HG03354 (cell line): ENCODE data around the gene CYBA.
A peak's percentile ranks its signal among the peaks of the same experiment; 100 is the strongest.

ENCODE experiments used
- ATAC-seq: cut with Tn5 transposase; IDR thresholded peaks from one replicate; pipeline ENCODE4 v1.9.1; 2021; ENCODE audit warnings: mild to moderate bottlenecking; ENCODE audit not compliant: unreplicated experiment, poor library complexity, severe bottlenecking

CYBA gene

DNA sequence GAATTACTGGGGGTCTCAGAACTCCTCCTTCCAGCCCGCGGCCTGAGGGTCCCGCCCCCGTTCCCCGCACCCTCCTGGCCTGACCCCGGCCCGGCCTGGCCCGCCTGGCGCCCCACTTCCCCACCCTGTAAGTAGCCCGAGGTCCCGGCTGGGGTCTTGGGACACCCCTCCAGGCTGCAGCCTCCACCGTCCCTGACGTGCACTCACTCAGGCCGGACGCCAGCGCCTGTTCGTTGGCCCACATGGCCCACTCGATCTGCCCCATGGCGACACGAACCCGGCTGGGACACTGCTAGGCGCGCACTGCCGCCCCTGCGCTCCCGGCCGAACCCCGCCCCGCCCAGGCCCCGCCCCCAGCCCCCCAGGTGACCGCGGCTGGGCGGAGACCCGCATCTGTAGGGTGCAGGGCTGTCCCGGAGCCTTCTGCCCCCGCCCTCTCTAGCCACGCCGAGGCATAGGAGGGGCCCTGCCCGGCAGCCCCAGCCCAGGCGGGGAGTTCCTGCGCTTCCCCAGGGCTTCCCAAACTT lies at the start of gene CYBA:
Gene CYBA, minus strand, starts transcription at position 305 of the 527 bp plus-strand sequence. Its CDS starts 40 bp downstream, at position 265.
- ATAC-seq = peak; percentile 78

DNA sequence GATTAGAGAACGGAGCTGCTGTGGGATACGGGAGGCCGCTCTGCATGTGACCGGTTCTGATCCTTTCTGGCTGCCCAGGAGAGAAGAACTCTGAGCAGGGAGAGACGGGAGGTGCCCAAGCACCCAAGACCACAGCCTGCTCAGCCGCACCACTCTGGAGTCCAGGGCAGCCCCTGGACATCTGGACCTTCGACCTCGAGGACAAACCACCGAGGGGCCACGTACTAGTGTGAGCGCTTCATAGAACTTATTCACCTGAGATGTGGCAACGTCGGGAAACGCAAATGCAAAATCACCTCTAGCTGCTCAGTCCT lies 49.4 kb upstream of the CYBA start:
- no peak for ATAC-seq

DNA sequence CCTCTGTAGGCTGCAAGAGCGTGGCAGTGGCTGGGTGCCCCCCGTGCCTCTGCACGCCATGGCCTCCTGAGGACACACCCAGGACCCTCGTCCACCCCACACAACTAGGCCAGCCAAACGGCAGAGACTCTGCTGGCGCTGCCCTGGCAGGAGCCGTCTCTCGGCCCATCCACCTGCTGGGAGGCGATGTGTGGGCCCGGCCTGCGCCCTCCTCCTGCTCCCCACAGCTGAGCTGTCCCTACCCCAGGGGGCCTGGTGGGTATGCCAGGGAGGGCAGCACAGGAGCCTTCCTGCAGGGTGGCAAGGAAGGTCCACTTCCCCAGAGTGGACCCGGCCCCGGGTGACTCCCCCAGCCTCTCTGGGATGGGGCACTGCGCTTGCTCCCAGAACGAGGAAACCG lies 48.3 kb upstream of the CYBA start:
- no peak for ATAC-seq

DNA sequence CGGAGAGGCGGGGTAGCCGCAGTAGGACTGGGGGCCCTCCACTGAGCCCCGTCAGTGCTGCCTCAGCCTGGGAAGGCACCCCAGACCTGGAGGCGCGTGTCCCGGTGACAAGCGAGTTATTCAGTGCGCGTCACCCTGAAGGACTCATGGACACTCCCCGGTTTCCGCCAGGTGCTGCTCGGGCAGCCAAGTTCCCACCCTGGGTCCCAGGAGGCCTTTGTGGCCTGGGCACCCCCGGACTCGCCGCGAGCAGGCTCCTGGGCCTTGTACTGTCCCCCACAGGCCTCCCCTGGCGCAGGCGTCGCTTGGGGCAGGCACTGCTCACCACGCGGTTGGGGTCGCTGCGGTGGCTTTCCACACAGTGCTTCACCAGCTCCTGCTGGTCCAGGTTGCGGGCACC lies 47.8 kb upstream of the CYBA start:
- ATAC-seq = no peak

DNA sequence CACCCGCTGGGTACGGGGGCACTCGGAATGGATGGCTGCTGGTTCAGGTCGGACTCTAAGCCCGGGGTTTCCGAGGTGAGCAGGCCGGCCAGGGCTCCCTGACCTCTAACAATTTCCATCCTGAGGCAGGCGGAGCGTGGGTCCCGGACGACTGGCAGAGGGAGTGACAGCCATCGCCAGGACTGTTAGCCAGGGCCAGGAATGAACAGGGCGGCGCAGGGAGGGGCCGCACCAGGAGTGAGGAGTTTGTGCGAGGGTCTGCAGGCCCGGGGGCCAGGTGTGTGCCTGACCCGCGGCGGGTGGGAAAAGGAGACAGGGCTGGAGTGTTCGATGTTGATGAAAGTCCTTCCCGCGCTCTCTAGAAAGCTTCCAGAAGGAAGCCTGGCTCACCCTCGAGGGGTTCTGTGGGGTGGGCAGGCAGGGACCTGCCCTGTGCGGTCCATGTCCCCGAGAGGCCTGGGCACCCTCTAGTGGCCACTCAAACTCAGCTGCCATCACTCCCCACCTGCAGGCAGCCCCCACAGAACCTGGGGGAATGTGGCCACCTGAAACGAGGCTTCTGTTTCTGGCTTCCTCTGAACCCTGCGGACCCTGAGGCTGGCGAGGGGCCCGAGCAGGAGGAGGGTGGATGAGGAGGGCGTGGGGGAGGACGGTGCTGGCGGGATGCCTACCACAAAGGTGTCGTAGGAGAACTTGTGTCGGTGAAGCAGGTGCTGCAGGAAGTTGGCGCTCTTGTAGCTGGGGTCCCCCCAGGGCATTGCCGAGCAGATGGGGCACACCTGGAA lies 47.2 kb upstream of the CYBA start:
- no peak for ATAC-seq

DNA sequence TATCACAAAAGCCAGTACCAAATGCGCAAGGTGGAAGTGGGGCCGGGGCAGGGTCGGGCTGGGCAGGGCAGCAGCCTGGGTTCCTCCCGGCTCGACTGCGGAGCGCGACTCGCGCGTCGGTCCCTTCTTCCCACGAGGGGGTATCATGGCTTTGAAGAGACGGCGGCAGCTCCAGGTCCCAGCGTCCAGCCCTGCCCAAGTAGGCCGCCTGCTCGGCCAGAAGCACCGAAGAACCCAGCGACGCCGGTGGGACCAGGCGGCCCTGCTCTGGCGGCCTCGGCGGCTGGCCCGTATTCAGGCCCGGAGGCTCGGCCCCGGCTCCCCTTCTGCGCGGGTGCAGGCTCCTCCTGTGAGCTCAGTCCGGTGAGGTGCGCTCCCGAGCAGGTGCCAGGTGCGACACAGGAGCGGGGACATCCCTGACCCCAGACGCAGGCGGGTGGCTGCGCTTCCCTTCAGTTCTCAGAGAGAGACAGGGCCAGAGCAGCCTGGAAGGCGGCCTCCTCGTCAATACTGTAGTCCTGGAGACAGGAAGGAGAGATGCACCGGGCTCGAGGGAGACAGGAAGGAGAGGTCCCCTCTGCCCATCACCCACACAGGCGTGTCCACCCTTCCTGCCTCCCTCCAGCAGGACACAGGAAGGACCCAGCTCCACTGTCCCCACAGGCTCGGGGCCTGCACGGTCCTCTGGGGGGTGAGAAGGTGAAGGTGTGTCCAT lies 46.4 kb upstream of the CYBA start:
- ATAC-seq = no peak

DNA sequence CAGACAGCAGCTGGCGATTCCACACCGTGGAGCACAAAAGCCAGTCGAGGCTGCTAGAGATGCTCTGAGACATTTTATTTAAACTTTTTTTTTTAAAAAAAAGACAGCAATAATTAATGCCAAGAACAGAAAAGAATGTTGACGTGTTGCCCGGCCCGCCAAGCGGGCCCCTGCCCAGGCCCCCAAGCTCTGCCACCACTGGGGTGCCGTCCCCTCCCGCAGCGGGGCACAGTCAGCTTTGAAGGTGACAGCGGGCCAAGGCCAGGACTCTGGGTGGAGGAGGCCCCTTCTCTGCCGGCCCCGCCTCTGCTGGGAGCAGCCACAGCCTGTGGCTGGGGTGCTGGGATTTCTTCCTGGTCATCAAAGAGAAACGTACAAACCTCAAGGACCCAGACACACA lies 45.6 kb upstream of the CYBA start:
- ATAC-seq = no peak

DNA sequence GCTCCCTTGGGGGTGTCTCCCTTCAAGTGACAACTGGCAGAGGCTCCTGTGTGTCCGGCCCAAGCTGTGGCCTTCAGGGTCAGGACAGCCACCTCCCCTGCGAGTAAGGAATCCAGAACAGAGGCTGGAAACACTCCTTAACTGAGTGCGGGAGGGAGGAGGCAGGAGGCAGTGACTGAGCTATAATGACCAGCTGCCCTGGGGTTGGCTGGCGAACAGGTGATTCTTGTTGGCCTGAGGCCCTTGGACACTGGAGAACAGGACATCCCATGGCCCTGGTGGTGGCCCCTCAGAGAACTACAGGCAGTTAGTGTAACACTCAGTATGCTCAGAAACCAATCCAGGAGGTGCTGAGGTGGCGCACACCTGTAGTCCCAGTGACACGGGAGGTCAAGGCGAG lies 44.9 kb upstream of the CYBA start:
- no peak for ATAC-seq

DNA sequence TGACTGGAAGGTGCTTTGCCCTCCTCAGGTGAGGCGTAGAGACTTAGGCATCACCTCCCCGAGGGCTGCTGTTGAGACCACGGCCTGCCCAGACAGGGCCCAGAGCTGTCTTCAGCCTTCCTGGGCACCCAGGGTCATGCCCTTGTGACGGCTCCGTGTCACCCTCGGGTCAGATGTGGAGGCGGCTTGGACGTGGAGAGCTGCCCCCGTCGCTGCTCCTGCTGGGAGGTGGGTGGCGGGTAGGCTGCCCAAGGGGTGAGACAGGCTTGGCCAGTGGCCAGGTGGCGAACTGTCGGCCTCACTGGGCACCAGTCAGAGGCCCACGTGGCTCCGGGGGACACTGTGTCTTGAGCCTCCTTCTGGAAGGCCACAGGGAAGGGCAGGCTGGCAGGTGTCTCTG lies 44.4 kb upstream of the CYBA start:
- no peak for ATAC-seq

DNA sequence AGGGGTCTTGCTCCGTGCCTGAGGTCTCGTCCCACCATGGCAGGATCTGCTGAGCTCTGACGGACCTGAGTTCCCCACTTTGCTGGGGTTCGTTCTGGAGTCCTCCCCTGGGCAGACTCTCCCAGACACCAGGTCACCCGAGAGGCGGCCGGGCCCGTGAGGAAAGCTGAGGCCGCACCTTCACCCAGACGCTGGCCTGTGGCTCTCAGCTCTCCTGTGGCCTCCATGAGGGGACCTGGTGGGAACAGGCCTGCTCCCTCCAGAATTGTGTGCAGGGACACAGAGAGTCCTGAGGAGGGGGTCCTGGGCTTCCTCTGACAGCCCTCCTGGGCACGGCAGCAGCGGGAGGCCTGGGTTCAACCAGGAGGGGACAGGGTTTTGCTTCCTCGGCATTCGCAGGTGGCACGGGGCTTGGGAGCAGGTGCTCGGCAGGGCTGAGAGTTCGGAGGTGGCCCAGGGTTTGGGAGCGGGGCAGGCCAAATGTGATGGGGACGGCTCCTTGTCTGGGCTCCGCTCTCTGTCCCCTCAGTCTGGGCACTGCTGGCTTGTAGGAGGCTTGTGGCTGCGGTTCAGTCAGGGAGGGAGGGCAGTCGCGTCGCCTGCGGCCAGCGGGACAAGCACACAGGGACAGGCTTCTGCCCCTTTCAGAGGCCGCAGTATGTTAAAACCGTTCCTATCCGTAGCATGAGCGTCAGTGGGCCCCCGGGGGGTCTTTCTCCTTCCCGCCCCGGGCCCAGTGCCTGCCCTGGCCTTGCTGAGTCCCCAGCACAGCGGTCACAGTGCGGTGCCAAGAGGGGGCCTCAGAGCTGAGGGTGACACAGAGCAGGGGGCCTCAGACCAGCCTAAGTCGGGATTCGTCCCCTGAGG lies 43.6 kb upstream of the CYBA start:
- no peak for ATAC-seq

DNA sequence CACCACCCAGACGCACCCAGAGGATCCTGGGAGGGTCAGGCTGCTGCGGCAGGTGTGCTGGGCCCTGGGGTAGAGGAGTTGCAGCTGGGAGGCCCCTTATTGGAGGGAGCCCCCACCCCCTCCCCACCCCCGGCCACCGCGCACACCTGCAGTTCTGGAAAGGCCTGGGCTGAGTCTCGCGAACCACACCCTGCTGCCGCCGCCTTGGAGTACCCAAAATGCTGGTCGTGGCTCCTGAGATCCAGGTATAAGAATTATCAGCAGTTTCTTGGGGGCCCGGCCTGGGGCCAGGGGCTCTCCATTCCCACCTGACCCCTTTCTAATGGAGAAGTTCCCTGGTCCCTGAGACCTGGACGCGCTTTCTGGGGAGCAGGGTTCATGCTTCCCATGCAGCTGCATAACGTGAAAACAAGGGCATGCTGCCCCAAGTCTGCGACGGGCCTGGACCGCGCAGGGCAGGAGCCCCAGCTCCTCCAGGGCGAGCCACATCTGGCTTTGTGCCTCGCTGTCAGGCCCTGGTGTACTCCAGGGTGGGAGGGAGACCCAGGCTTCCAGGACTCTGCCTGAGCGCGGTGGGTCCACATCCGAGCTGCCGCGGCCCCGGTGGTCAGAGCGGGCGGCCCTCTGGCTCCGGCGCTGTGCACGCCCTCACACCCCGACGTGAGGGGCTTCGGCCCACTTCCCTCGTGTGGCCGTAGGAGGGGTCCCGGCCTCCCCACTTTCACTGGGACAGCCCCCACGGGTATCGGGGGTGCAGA lies 42.7 kb upstream of the CYBA start:
- no peak for ATAC-seq

DNA sequence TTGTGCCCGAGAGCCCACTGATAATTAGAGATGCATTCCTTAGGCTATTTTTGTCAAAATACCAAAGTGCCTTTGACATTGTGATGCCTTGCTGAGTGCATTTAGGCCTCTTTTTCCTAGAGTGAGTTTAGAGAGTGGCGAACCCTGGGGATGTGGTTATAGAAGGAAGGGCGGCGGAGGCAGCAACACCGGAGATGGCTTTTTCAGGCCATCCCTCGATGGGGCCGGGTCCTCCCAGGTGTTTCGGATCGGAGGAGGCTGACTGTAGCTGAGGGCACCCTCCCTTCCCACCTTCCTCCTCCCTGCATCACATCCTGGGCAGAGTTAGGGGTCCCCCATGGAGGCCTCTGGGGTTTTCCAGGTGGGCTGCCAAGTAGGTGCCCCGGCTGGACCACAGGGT lies 42.0 kb upstream of the CYBA start:
- ATAC-seq = no peak

DNA sequence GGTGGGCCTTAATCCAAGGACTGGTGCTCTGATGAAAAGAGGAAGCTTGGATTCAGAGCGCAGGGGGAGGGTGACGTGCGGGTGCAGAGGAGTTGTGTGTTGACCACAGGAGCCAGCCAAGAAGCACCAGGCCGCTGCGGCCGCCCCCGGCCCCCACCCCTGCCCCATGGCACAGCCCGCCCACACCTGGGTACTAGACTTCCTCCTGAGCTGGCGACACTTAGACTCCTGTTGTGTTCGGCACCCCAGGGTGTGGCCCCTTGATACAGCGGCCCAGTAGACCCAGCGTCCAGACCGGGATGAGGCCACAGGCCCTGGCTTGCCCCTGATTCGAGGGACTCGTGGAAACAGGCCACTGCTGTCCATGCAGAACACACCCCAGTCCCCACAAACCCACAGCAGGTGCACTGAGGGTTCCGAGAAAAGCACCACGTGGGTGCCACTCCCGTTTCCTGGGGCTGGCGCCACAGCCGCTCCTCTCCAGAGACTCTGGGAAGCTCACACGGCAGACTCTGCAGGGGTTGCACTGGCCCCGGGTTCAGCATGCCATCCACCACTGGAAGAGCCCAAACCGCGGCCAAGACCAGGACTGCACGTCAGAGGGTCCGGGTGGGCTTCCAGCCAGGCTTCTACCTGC lies 41.2 kb upstream of the CYBA start:
- ATAC-seq = no peak

DNA sequence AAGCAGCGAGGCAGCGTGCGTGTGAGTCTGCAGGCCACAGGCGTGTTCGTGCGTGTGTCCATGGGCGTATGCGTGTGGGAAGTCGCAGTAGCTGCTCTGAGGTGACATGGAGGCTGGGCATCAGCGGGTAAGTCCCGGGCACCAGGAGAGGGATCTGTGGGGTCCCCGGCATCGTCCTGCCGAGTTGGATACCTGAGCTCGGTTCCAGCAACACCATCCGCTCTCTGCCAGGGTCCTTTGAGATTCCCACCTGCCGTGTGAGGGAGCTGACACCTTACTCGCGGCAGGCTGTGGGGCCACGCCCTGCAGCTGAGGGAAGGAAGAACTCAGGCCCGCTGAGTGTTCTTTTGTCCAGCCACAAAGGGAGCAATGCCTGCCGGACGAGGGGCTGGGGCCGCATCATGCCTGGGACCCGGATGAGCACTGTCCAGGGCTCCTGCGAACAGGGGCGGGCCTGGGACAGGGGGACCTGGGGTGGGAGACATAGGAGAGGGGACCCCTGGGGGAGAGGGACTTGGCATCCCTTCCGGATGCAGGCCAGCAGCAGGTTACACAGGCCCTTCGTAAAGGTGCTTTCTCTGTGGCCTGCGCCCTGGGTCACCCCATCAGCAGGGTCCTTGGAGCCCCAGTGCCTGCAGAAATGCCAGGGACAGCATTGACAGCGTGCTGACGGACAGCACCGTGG lies 40.4 kb upstream of the CYBA start:
- no peak for ATAC-seq

DNA sequence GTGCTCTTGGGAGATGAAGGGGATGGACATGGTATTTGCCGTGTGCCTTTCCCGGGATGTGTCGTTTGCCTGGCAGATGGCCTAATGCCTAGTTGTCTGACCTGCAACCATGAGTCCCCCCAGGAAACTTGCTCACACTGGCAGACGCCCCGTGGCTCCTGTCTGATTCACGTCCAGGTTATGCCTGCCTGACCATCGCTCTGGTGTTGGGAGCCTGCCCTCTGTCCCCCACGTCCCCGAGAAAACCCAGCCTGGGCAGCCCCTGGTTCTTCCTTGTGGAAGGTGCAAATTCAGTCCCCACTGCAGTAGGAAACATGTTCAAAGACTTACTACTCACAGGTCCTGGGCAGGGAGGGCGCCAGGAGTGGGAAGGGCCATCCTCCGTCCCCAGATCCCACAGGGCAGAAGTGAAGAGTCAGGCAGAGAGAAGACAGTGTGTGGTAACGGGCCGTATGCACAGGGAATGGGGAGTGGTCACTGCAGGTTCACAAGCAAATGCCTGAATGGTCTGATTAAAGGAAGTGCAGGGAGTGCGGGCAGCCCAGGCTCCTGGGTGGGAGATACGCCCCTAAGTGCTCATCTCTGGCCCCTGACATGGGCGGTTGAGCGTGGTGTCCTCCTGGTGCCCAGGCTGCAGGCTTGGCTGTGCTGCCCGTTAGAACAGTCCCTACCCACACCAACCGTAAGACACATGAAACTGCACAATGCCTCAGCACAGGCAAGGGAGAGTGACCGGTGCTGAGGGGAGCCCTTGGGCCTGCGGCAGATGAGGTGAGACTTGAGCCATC lies 39.7 kb upstream of the CYBA start:
- ATAC-seq = no peak

DNA sequence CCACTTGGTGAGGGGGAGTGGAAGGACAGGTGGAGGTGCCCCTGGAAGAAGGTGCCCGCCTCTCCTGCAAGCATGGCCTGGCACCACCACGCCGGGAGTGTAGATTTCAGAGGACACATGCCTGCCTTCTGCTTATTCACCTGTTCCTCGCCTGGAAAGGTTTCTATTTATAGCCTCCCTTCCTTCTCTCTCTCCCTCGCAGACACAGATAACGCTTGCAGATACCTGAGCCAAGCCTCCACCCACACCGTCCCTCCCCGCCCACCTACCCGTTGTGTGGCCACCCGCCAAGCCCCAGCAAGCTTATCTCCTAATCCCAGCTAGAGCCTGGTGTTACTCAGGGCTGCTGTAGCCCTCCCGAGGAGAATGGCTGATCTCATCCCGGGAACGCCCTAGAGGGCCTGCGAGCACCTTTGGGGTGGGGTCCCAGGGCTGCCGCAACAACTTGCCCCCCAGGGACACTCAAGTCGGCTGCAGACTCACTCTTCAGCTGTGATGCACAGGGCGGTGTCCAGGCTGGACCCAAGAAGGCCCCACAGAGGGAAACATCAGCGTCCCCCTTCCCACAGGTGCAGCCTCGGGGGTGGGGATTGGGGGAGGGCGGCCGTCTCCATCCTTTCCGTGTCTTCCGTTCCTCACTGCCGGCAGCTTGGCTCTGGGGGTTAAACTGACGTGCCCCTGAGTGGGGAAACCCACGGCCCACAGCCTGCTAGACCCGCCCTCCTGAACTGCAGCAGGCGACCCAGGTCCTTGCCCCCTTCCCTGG lies 37.3 kb upstream of the CYBA start:
- ATAC-seq = no peak

DNA sequence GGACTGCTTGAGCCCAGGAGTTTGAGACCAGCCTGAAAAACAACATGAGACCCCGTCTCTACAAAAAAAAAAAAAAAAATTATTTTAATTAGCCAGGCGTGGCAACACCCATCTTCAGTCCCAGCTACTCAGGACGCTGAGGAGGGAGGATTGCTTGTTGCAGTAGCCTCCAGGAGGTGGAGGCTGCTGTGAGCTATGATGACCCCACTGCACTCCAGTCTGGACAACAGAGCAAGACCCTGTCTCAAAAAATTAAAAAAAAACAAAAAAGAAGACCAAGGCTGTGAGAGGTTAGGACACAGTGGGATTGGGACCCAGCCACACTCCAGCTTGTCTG lies 36.8 kb upstream of the CYBA start:
- no peak for ATAC-seq

DNA sequence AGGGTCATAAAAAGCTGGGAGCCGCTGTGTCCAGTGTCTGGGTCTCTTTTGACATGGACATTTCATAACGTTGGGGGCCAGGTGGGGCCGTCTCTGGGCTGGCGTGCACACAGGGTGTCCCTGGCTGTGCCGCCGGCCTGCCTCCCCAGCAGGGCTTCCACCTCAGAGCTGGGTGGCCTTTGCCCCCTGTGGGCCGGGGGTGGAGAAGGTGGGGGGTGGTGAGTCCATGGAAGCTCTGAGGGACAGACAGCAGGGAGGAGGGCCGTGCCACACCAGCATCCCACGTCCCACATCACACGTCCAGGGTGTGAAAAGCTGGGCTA lies 36.4 kb upstream of the CYBA start:
- no peak for ATAC-seq
